HG03103 (cell line): ENCODE measurements around the gene KRT15.
"Not testable (repeated sequence)": the region's sequence is repeated elsewhere in the genome, so short reads cannot be mapped to it uniquely, and the experiment has no call there.

Experiments used
- ATAC-seq: cut with Tn5 transposase; IDR thresholded peaks from one replicate; pipeline ENCODE4 v1.9.1; 2021; ENCODE audit warnings: low read depth; ENCODE audit not compliant: unreplicated experiment

Gene KRT15

DNA sequence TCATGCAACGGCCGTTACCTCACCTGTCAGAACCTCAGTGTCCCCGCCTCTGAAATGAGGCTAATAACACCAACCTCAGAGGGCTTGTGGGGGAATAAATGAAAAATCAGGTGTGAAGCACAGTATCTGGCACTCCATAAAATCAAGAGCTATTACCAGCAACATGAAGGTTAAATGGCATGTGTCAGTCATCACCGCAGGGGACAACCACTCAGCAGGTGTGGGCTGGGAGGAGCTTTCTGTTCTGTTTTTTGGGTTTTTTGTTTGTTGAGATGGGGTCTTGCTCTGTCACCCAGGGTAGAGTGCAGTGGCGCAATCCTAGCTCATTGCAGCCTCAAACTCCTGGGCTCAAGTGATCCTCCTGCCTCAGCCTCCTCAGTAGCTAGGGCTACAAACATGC is 26.2 kb upstream of the KRT15 start:
- no peak for ATAC-seq

DNA sequence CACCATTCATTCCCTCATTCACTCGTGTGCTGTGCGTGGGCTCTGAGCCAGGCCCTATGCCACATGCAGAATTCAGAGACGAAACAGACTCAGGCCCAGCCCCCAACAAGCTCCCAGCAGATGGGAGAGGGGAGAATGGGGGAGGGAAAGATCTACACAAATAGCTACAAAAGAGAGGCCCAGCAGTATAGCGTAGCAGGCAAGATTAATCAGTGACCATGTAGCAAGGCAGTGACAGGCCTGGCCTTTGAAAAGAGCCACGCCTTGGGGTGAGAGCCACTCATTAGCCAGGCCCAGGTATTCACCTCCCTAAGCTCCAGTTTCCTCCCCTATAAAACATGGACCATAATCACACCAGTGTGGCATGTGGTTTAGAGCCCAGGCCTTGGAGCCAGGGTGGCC is 25.8 kb upstream of the KRT15 start:
- no peak for ATAC-seq

DNA sequence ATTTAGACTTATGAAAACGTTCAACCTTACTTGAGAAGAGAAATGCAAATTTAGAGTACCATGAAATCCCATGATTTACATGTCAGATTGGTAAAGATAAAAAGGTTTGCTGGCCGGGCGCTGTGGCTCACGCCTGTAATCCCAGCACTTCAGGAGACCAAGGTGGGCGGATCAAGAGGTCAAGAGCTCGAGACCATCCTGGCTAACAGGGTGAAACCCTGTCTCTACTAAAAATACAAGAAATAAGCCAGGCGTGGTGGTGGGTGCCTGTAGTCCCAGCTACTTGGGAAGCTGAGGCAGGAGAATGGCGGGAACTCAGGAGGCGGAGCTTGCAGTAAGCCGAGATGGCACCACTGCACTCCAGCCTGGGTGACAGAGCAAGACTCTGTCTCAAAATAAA is 24.1 kb upstream of the KRT15 start:
- not testable (repeated sequence) for ATAC-seq

DNA sequence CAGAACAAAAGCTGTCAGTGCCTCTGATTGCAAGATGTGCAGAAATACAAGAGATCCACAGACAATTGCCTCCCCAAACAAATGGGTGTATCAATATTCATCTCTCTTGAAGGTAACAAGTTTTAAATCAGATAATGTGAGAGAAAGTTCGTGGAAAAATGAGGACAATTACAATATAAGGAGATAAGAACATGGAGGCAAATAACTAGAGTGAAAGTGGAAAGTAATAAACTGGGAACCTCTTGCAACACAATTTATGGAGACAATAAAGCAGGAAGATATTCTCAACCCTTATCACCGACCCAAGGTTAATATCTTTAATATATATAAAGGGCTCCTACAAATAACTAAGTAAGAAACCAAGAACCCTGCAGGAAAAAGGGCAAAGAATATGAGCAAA is 23.7 kb upstream of the KRT15 start:
- ATAC-seq: no peak

DNA sequence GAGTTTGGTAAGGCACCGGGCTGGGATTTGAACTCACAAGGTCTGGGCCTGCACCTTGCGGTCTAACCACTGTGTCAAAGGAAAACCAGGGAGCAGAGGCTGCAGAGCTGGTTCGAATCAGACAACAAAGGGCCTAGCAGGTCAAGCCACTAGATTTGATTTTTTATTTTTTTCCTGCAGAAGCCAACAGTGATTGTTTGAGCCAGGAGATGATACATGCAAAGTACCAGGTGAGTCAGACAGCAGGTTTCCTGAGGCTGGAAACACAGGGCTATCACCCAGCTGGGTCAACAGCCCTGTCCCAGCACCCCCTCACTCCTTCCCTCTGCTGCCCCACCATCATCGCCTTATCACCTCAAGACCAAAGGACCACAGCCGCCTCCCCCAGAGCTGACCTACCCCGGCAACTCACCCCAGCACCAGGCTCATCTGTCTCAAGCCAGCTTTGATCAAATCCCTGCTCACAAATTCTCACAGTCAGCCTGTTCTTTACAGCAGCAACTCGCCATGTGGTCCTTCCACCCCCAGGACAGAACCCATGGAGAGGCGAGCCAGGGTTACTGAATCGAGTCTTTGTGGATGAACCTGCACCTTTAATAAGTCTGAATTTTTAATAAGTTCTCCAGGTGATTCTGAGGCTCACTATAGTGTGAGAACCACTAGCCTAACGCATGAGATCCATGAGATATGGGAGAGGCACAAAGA is 22.4 kb upstream of the KRT15 start:
- no peak for ATAC-seq

DNA sequence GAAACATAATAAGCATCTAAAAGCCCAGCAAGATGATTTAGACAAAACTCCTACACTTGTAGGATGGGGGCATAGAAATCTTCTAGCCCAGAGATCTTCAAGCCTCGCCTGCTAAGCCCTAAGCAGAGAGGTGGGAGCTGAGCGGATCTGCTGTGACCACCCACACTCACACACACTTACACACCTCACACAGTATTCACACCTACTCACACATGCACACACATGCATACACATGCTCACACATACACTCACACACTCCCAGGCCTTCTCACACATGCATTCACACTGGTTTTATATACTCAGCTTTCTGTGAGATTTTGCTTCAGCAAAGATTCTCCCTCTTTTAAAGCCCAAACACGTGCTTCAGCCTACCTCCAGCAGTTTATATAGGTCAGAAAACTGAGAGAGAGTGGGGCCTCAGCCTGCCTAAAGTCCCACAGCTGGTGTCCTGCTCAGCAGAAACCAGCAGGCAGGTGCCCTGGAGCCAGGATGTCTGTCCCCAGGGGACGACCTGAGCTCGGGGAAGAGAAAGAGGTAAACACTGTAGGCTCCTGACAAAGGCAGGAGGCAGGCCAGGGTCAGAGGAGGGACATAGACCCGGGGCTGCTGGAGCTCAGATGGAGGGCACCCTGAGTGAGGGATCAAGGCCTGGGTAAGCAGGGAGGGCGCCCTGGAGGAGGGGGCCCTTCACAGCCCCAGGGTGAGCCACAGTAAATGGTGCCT is 21.4 kb upstream of the KRT15 start:
- ATAC-seq: no peak

DNA sequence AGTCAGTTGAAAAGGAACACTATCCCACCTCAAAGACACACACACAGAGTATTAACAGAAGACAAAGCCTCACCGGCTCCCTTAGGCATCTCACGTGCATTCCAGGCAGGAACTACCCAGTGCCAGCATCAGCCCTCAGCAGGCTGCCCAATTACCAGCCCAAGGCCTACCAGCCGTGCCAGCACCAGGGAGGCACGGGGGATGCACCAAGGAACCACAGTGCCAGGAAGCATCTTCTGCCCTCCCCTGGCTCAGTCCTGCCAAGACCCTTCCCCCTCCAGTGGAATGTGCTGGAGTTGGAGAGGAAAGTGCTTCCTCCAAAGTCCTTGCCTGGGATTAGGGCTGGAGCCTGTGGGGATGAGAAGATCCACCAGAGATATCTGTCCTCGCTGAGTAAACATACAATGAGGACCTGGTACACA is 20.4 kb upstream of the KRT15 start:
- no peak for ATAC-seq

DNA sequence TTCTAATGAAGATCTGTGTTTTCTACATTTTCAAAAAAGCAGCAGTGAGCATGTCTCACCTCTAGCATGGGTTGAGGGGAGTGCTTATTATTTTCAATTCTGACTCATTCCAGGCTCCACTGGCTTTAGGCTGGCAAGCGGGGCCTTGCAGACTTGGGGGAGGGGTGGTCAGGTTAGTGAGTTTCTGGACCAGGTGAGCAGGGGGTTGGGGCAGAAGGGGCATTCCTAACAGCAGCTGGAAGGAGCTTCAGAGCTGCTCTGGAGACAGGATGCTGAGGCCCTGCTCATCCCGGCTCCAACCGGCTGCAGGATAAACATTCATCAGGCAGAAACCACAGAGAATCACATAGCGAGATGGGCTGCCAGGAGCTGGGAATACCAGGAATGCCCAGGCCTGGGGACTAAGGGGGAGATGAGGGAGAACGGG is 19.9 kb upstream of the KRT15 start:
- no peak for ATAC-seq

DNA sequence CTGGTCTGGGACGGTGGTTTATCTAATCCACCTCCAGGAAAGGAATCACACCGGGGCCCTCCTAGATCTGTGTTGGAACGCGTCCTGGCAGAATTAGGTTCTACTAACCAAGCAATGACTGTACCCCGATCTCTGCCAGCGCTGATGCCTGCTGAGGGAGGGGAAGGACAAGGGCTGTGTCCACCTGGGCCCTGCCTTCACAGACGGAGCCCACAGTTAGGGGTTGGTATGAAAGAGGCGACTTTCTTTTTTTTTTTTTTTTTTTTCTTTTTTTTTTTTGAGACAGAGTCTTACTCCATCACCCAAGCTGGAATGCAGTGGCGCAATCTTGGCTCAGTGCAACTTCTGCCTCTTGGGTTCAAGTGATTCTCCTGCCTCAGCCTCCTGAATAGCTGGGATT is 19.3 kb upstream of the KRT15 start:
- no peak for ATAC-seq

DNA sequence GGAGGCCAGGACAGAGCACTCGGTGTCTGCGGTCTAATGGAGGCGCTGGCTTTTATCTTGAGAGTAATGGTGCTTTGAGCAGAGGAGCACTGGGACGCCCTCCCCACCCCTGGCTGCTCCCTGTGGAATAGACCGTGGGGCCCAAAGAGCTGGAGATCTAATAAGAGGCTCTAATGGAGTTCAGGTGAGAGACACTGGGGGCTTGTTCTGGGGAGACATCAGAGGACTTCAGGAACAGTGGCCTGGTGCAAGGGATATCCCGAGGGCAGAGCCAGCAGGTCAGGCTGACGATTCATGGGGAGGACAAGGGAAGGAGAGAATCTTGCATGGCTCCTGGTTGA is 18.9 kb upstream of the KRT15 start:
- ATAC-seq: no peak

DNA sequence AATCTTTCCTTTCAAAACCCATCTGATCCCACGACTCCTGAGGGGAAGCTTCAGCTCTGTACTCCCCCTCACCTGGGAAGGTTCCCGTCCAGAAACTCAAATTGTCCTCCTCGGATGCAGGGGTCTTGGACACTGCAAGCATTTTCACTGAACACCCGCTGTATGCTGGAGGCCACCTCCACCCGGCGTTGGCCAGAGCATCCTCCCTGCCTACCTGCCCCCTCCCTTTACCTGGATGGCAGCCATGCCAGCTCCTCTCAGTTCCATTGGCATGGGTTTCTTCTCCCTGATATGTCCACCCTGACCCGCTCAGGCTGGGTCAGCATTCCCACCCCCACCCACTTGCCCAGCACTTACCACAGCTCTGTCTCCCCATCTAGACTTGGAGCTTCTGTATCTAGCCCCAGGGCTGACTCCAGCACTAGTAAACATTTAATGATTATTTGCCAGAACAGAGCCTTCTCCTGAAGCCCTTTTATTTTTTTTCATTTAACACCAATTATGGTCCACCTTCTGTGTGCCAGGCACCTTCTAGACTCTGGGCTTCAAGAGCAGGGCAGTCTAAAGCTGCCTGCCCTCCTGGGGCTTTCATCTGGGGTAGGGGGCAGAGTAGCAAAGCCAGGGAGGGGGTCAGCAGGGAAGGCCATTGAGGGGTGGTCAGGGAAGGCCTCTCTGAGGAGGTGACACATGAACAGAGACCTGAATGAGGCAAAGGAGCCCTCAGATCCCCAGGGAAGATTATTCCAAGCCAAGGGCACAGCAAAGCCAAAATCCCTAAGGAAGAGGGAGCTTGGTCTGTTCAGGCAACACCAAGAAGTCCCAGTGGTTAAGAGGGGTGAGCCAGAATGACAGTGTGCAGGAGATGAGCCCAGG is 18.3 kb upstream of the KRT15 start:
- ATAC-seq: no peak

DNA sequence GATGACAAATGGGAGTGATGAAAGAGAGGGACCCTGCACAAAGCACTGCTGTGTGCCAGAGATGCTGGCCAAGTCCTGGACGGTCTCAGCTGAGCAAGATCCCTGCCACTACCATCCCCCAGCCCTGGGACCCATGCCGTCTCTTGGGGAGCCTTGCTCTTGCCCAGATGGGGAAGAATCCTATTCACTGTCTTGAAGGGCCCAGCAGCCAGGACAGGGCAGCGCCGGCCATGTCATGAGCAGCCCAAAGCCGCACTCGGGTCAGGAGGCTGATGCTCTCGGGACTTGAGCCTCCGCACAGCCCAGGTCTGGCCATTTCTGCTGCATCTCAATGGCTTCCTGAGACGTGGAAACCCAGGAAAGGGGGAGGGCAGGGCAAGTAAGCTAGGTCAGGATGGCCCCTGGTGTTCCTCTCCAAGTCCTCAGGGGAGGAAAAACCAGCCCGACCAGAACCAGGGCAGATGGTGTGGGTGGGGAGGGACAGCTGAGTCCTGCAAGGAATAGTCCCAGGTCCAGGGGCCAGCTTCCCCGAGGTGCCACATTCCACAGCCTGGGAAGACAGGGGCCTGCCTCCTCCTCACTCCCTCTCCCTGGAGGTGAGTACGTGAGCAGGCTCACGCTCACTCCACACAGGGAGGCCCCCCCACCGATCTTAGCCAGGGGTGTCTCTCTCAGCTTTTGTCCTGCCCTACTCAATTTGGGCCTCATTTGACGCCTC is 17.2 kb upstream of the KRT15 start:
- no peak for ATAC-seq

DNA sequence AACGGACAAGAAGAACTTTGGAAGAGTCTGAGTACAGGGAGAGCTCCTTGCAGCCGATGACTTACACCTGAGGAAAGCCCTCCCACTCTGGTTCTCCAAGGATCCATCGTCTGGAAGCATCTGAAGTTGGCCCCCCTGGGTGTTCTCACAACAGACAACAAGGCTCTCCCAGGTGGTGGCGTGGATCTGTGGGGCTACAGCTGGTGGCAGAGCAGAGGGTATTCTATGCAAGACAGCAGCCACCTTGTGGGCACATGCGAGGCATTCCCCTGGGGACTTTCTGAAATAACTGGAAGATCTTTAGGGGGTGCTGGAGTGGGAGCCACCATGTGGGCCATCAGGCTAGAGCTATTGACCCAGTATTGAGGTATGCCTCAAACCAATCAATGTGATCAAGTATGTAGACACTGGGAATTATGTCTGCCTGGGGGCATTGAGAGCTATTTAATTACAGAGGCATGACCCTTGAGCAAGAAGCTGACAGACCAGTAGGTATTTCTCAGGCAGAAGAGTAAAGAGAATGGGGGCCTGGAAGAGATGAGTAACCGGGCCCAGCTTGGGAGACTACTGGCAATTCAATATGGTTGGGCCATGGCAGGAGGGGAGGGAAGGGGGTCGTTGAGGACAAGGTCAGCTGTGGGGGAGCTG is 16.3 kb upstream of the KRT15 start:
- ATAC-seq: no peak

DNA sequence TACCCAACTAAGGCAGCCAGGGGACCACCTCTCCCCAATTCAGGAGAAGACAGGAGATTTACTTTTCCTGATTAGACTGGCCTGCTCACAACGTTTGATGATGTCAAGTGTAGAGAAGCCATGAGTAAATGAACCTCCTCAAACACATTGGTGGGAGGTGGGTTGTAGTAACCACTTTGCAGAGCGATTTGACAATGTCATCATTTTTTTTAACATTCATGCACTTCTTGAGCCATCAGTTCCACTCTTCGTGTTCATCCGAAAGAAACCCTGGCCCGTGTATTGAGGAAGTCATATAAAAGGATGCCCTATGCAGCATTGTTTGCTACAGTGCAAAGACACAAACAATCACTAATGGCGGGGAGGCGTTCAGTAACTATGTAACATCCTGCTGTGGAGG is 14.9 kb upstream of the KRT15 start:
- ATAC-seq: no peak

DNA sequence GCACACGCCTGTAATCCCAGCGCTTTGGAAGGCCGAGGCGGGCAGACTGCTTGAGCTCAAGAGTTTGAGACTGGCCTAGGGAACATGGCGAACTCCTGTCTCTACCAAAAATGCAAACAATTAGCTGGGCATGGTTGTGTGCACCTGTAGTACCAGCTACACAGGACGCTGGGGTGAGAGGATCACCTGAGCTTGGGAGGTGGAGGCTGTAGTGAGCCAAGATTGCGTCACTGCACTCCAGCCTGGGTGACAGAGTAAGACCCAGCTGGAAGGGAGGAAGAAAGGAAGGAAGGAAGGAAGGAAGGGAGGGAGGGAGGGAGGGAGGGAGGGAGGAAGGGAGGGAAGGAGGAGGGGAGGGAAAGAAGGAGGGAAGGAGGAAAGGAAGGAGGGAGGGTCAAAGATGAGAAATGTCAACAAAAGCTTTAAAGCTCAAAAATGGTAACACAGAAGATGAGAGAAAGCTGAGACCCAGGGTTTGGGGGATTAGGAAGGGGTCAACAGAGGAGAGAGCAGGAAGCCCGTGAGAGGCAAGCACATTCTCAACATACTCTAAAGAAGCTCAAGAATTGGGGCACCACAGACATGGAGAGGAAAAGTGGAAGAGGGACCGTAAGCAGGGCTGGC is 14.4 kb upstream of the KRT15 start:
- no peak for ATAC-seq

DNA sequence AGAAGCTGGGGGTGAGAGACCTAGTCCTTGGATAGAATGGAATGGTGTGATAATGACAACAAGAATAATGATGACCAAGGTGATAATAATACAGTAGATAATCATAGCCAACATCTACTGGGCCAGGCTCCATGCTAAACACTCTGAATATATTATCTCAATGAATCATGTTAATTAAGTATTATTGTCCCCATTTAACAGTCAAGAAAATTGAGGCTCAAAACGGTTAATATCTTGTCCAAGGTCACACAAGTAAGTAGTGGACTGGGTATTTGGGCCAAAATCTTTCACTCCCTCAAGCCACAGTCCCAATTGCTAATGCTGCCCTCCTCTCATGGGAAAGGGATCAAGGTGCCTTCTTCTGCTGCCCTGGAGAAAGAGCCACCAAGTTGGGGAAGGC is 13.3 kb upstream of the KRT15 start:
- no peak for ATAC-seq

DNA sequence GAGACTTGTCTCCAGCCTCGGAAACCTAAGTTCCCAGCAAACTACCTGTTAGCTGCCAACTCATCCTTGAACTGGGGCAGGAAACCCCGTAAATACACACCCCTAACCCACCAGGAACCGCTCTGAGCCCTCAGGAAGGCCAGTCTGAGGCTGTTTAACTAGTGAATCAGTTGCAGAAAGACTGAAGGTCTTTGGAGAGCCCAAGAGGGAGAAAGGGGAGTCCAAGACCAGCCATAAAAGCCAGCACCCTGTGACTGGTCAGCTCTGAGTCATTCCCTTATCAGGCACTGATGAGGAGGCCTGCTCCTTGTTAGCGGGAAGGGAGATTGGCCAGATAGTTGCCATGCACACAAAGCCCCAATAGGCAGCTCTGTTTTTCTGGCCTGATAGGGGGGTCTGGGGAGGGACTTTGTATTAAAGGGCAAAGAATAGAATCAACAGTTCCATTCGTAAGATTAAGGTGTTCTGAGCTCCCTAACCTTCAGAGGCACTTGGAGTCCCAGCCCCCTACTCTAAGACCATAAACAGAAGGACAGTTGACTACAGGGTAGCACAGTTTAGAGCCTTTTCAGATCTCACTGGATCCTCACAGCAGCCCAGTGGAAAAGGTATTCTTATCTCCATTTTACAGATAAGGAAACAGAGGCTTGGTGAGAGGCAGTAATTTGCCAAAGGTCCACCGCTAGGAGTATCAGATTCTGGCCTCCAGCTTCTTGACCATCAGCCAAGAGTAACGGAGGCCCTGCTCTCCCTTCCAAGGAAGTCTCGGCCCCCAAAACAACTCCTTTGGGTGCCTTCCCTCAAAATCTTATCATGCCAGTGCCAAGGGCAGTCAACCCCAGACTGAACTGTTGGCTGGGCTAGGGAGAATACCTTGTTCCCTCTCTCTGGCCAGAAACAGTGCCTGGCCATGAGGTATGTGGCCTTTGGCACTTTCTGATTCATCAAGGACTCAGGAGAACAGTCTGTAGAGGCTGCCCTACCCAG is 11.7 kb upstream of the KRT15 start:
- no peak for ATAC-seq

DNA sequence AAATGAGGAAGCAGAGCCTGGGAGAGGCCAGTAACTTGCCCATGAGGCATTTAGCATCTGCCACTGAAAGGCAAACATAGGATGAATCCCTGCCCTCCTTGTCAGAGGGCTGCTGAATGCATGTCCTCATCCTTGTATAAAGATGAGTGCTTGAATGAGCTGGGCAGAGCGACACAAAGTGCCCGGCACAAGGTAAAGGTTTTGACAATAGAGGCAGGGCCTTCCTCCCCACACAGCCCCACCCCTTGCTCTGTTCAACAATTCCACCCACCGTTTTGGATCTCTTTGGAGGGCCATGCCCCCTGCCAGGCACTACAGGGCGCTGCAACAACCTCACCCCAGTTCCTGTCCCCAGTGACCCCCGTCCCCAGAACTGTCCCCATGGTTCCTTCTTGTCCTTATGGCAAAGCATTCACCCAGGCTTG is 10.8 kb upstream of the KRT15 start:
- ATAC-seq: no peak

DNA sequence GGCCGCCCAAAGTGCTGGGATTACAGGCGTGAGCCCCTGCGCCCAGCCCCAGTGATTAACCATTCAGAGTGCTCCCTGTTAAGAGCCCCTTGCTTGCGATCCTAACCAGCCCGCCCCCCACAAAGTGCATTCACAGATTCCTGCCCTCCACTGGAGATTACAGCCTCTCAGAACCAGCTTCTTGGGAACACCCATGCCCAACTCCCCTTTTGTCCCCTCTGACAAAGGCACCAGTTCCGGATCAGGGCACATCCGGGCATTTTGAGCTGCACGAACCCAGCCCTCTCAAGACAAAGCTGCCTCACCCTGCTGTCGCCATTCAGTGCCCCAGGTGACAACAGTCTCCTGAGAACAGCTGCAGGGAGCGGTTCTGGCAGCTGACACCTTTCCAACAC is 10.3 kb upstream of the KRT15 start:
- ATAC-seq: no peak
